GM23248 (cell line): Measurements from ENCODE around the gene POU5F1. TPM values are rescaled to one million over a fixed set of nuclear protein-coding genes. Genes with fewer than 3 reads are reported as not detected.

ENCODE experiments used
- DNase-seq: peaks from one replicate; pipeline ENCODE4 v3.0.0-alpha.2; 2015
- H2AFZ ChIP-seq: fragments of 200-600 bp; sonication (generic); 2 replicates; pipeline ENCODE4 v1.6.1; 2016; ENCODE audit warnings: antibody characterized with exemption
- H3F3A ChIP-seq: fragments of 200-600 bp; sonication (generic); 2 replicates; pipeline ENCODE4 v1.6.1; 2016; ENCODE audit warnings: mild to moderate bottlenecking, antibody characterized with exemption, mixed run types; ENCODE audit not compliant: insufficient read depth
- H3K27ac ChIP-seq: fragments of 200-600 bp; sonication (generic); 2 replicates; pipeline ENCODE4 v1.5.1; 2016; ENCODE audit warnings: mild to moderate bottlenecking
- H3K27me3 ChIP-seq: fragments of 200-600 bp; sonication (generic); replicated peaks from 2 replicates; pipeline ENCODE4 v1.6.1; 2016; ENCODE audit warnings: mild to moderate bottlenecking; ENCODE audit not compliant: insufficient read depth
- H3K36me3 ChIP-seq: fragments of 200-600 bp; sonication (generic); 2 replicates; pipeline ENCODE4 v1.6.1; 2016; ENCODE audit warnings: low read depth, mild to moderate bottlenecking
- H3K4me1 ChIP-seq: fragments of 200-600 bp; sonication (generic); 2 replicates; pipeline ENCODE4 v1.6.1; 2016; ENCODE audit warnings: mild to moderate bottlenecking; ENCODE audit not compliant: insufficient read depth
- H3K4me2 ChIP-seq: fragments of 200-600 bp; sonication (generic); one replicate; pipeline ENCODE4 v1.6.1; 2016; ENCODE audit warnings: mild to moderate bottlenecking; ENCODE audit not compliant: unreplicated experiment
- H3K4me3 ChIP-seq: fragments of 200-600 bp; sonication (generic); 2 replicates; pipeline ENCODE4 v1.5.1; 2016; ENCODE audit warnings: mild to moderate bottlenecking
- H3K79me2 ChIP-seq: fragments of 200-600 bp; sonication (generic); 2 replicates; pipeline ENCODE4 v1.6.1; 2016; ENCODE audit warnings: mild to moderate bottlenecking; ENCODE audit not compliant: insufficient read depth
- H3K9ac ChIP-seq: fragments of 200-600 bp; sonication (generic); 2 replicates; pipeline ENCODE4 v1.6.1; 2016; ENCODE audit warnings: mild to moderate bottlenecking
- H3K9me2 ChIP-seq: fragments of 200-600 bp; sonication (generic); 2 replicates; pipeline ENCODE4 v1.6.1; 2016; ENCODE audit warnings: mixed run types, mild to moderate bottlenecking, moderate library complexity; ENCODE audit not compliant: insufficient read depth
- H3K9me3 ChIP-seq: fragments of 200-600 bp; sonication (generic); one replicate; pipeline ENCODE4 v1.6.1; 2017; ENCODE audit warnings: low read depth
- H4K20me1 ChIP-seq: fragments of 200-600 bp; sonication (generic); 2 replicates; pipeline ENCODE4 v1.6.0; 2016; ENCODE audit not compliant: insufficient read depth
- EZH2 ChIP-seq: fragments of 200-600 bp; sonication (generic); IDR thresholded peaks from 2 replicates; pipeline ENCODE4 v1.6.1; 2018; ENCODE audit warnings: antibody characterized with exemption, mild to moderate bottlenecking; ENCODE audit not compliant: insufficient read depth, poor library complexity, severe bottlenecking
- EZH2phosphoT487 ChIP-seq: fragments of 200-600 bp; sonication (generic); IDR thresholded peaks from 2 replicates; pipeline ENCODE4 v1.6.1; 2018; ENCODE audit warnings: antibody characterized with exemption, moderate library complexity, mild to moderate bottlenecking, low read depth; ENCODE audit not compliant: insufficient read depth
- WGBS, 2 experiments: methylation state at CpG; one replicate each; pipeline ENCODE4 v1.1.6; 2015 to 2017; ENCODE audit warnings: low lambda C conversion rate in 2 of 2, low coverage in 1 of 2; ENCODE audit errors: missing lambda C conversion rate in 2 of 2; 5-methylcytosine and 5-hydroxymethylcytosine counted together
- in situ Hi-C: fragments of 300-500 bp; cut with MboI; formaldehyde crosslinking; loops from 2 replicates; pipeline ENCODE4 v1.15.0; 2020
- polyA plus RNA-seq: library from polyadenylated mRNA; unstranded; fragments of >200 nt; fragmentation: Nextera tagmentation; extraction: Ambion mirVana; gene quantifications from 2 replicates; pipeline ENCODE4 v1.2.1, GENCODE V29; 2016
- total RNA-seq: library from RNA; depleted of rRNA; stranded (reverse); fragments of >200 nt; shearing (Covaris generic); gene quantifications from 2 replicates; pipeline ENCODE4 v1.2.3, GENCODE V29; 2014

The POU5F1 gene
- total and polyA plus RNA-seq, 2 experiments from 2014 or later: 0.22 to 0.88 TPM

- WGBS, 2 experiments: 89 to 90% methylated on average over 5 of the region's 5 CpGs
- Histone ChIP-seq H3K9ac (no peak overlapping the region), H3K4me3 (no peak overlapping the region), H3K36me3 (no peaks in the 10 kb centered on the region), H4K20me1 (no peaks in the 10 kb centered on the region), H3K4me1 (no peaks in the 10 kb centered on the region), H3F3A (no peaks in the 10 kb centered on the region), H3K27ac (no peak overlapping the region), H3K27me3 (no peaks in the 10 kb centered on the region), H3K4me2 (no peak overlapping the region), H3K9me2 (no peaks in the 10 kb centered on the region), H3K9me3 (no peaks in the 10 kb centered on the region), H3K79me2 (no peaks in the 10 kb centered on the region), H2AFZ (no peak overlapping the region)
- in situ Hi-C loops: no loop called here
- TF ChIP-seq EZH2phosphoT487: no peak
- no peak for TF ChIP-seq EZH2
- no peak for DNase-seq
Observed at GRCh38 chr6:31210741-31211532, 40.5 kb upstream of the POU5F1 start.

GRCh38 chr6:31210123-31210522, 39.6 kb upstream of the POU5F1 start:
- Histone ChIP-seq H3K4me2 (no peak overlapping the region), H3K9me3 (no peaks in the 10 kb centered on the region), H3K36me3 (no peaks in the 10 kb centered on the region), H3K9me2 (no peaks in the 10 kb centered on the region), H4K20me1 (no peaks in the 10 kb centered on the region), H3K4me3 (no peak overlapping the region), H3F3A (no peaks in the 10 kb centered on the region), H3K4me1 (no peaks in the 10 kb centered on the region), H3K9ac (no peak overlapping the region), H3K27ac (no peak overlapping the region), H2AFZ (no peak overlapping the region), H3K27me3 (no peaks in the 10 kb centered on the region), H3K79me2 (no peaks in the 10 kb centered on the region)
- in situ Hi-C loops: no loop called here
- WGBS, 2 experiments: 45 to 54% methylated on average over 6 of the region's 6 CpGs
- no peak for TF ChIP-seq EZH2
- TF ChIP-seq EZH2phosphoT487: no peak
- DNase-seq: no peak

- no peak overlapping the region for H2AFZ ChIP-seq
- no peaks in the 10 kb centered on the region for H3K9me3 ChIP-seq
- H3K4me2 ChIP-seq: no peak overlapping the region
- WGBS, 2 experiments: 47% methylated on average over 2 of the region's 2 CpGs
- H3K9ac ChIP-seq: no peak overlapping the region
- TF ChIP-seq EZH2: no peak
- TF ChIP-seq EZH2phosphoT487: no peak
- H3K4me1 ChIP-seq: no peaks in the 10 kb centered on the region
- H3K4me3 ChIP-seq: no peak overlapping the region
- in situ Hi-C loops: loop anchor here (10.0 kb wide), 1 partner anchor 156 kb away; no protein-coding TSS in a partner anchor
- 0 out of 2 replicates have a peak, but pooled peaks cover under 1% of the 10 kb centered on the region for H3F3A ChIP-seq
- DNase-seq: no peak
- H3K9me2 ChIP-seq: no peaks in the 10 kb centered on the region
- no peaks in the 10 kb centered on the region for H4K20me1 ChIP-seq
- H3K36me3 ChIP-seq: no peaks in the 10 kb centered on the region
- H3K27ac ChIP-seq: no peak overlapping the region
- H3K27me3 ChIP-seq: no peaks in the 10 kb centered on the region
- H3K79me2 ChIP-seq: no peaks in the 10 kb centered on the region
Observed at GRCh38 chr6:31209137-31209536, 38.7 kb upstream of the POU5F1 start.

- no peak for DNase-seq
- Histone ChIP-seq H3K27me3 (no peaks in the 10 kb centered on the region), H3K9ac (no peak overlapping the region), H3K9me3 (no peaks in the 10 kb centered on the region), H3K4me3 (no peak overlapping the region), H3F3A (peaks cover 6% of the 10 kb centered on the region), H3K4me2 (no peak overlapping the region), H3K36me3 (no peaks in the 10 kb centered on the region), H3K9me2 (no peaks in the 10 kb centered on the region), H3K4me1 (peaks cover 1% of the 10 kb centered on the region; the same call in 1 of the 2 replicates), H3K79me2 (no peaks in the 10 kb centered on the region), H4K20me1 (no peaks in the 10 kb centered on the region), H2AFZ (no peak overlapping the region), H3K27ac (no peak overlapping the region)
- TF ChIP-seq EZH2phosphoT487 (no peak), EZH2 (no peak)
- in situ Hi-C loops: loop anchor here (10.0 kb wide), 1 partner anchor 156 kb away; no protein-coding TSS in a partner anchor
- WGBS, 2 experiments: 39 to 41% methylated on average over 2 of the region's 2 CpGs
Observed at GRCh38 chr6:31208506-31208905, 38.0 kb upstream of the POU5F1 start.
